ENCODE measurements around the gene CYP1B1. TPM values are rescaled to one million over a fixed set of nuclear protein-coding genes. Genes with fewer than 3 reads are reported as not detected.

The CYP1B1 gene
- total RNA-seq, 4 donors from 2014 or later = 10.7 to 19.6 (median 12.8) TPM

DNA sequence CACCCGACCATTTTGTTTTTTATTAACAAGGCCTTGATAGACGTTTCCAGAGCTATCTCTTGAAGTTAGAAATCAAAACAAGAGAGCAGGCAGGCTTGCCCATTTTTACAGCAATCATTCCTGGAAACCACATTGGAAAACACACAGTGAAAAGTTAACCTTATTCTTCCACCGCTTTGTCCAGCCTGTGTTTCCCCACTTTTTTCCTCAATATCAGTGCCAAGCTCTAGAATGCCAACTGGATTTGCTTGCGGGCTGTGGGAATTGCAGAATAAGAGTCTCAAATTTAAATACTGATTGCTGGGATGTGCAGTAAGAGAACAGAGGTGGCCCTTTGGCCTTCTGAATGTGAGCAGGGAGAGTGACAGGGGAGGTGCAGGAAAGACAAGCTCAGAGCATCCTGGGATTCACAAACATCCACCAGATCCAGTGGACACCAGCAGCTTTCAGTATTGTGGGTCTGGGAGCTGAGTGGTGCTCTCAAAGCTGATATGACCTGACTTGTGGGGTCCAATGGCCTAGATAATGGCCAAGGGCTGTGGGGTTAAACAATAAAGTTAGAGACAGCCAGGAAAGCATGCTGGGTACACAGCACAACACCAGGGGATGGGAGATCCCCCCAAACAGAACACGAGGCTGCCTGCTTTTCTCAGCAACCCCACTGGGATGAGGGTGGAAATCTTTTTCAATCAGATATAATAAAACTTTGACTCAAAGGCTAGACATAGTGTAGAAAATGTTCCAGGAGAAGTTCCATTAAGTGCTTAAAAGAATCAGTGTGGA, 15.5 kb downstream of the CYP1B1 start:
- Histone ChIP-seq H3K4me1 (no peaks in the 10 kb centered on the region), H3K36me3 (no peaks in the 10 kb centered on the region), H3K27me3 (no peaks in the 10 kb centered on the region), H3K9me3 (no peaks in the 10 kb centered on the region), H3K27ac (no peak overlapping the region), H3K4me3 (no peak overlapping the region)
- TF ChIP-seq, protein P1, sequence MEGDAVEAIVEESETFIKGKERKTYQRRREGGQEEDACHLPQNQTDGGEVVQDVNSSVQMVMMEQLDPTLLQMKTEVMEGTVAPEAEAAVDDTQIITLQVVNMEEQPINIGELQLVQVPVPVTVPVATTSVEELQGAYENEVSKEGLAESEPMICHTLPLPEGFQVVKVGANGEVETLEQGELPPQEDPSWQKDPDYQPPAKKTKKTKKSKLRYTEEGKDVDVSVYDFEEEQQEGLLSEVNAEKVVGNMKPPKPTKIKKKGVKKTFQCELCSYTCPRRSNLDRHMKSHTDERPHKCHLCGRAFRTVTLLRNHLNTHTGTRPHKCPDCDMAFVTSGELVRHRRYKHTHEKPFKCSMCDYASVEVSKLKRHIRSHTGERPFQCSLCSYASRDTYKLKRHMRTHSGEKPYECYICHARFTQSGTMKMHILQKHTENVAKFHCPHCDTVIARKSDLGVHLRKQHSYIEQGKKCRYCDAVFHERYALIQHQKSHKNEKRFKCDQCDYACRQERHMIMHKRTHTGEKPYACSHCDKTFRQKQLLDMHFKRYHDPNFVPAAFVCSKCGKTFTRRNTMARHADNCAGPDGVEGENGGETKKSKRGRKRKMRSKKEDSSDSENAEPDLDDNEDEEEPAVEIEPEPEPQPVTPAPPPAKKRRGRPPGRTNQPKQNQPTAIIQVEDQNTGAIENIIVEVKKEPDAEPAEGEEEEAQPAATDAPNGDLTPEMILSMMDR (IDR thresholded peaks at IDR 0.05) = no peak
- no peak for TF ChIP-seq POLR2AphosphoS5 (IDR thresholded peaks at IDR 0.05)
- TF ChIP-seq EP300 (IDR thresholded peaks at IDR 0.05) = no peak
- no peak for TF ChIP-seq POLR2A (IDR thresholded peaks at IDR 0.05)
- 74% methylated on average over 5 of the region's 5 CpGs for WGBS
- no peak for DNase-seq (ENCODE audit: low spot score in 2 of 2)

DNA sequence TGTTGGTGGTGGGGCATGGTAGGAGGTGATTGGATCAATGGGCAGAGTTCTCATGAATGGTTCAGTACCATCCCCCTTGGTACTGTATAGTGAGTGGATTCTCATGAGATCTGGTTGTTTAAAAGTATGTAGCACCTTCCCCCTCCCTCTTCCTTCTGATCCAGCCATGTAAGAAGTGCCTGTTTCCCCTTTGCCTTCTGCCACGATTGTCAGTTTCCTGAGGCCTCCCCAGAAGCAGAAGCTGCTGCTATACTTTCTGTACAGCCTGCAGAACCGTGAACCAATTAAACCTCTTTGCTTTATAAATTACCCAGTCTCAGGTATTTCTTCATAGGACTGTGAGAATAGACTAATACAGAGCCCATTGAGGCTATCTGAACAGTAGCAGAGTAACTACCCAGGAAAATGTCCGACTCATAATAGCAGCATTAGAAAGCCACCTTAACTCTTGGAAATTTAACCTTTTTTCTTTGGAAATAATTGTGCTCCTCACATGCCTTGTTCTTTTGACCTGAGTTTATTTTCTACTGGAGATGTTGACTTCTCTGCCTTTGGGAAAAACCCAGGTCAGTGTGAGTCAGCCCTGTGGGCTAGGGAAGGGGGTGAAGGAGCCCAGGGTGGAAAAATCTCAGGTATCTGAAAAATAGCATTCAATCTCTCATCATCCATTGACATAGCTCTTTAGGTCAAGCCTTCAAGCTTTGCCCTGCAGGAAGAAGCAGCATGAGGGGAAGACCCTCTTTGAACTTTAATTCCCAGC, 18.1 kb downstream of the CYP1B1 start:
- Histone ChIP-seq H3K27ac (no peak overlapping the region), H3K4me3 (no peak overlapping the region), H3K4me1 (no peaks in the 10 kb centered on the region), H3K36me3 (no peaks in the 10 kb centered on the region), H3K9me3 (no peaks in the 10 kb centered on the region), H3K27me3 (no peaks in the 10 kb centered on the region)
- 74% methylated on average over 3 of the region's 3 CpGs for WGBS
- TF ChIP-seq POLR2A (IDR thresholded peaks at IDR 0.05) = no peak
- TF ChIP-seq EP300 (IDR thresholded peaks at IDR 0.05) = no peak
- TF ChIP-seq, protein P1 (IDR thresholded peaks at IDR 0.05) = no peak
- TF ChIP-seq POLR2AphosphoS5 (IDR thresholded peaks at IDR 0.05) = no peak
- DNase-seq (ENCODE audit: low spot score in 2 of 2) = no peak

DNA sequence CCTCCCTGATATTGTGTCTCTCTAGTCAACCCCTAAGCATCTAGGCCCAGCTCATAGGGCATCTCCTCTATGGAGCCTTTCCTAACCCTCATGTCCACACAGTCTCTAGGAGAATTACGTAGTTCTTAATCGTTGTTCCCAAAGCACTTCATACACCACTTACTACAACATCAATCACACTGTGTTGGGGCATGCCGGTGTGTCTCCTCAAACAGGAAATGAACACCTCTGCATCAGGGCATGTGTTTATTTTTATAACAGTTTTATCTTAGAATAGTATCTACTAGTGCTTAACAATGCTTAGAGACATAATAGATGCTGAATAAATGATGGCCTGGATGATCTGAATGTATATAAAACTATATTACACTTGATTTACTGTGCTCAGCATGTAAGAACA, 19.7 kb downstream of the CYP1B1 start:
- Histone ChIP-seq H3K4me1 (no peaks in the 10 kb centered on the region), H3K27ac (no peak overlapping the region), H3K27me3 (no peaks in the 10 kb centered on the region), H3K4me3 (no peak overlapping the region), H3K9me3 (no peaks in the 10 kb centered on the region), H3K36me3 (no peaks in the 10 kb centered on the region)
- whole genome bisulfite sequencing = 61% methylated on average over 3 of the region's 3 CpGs
- no peak for TF ChIP-seq EP300 (IDR thresholded peaks at IDR 0.05)
- TF ChIP-seq, protein P1 (IDR thresholded peaks at IDR 0.05) = no peak
- no peak for TF ChIP-seq POLR2A (IDR thresholded peaks at IDR 0.05)
- TF ChIP-seq POLR2AphosphoS5 (IDR thresholded peaks at IDR 0.05) = no peak
- no peak for DNase-seq (ENCODE audit: low spot score in 2 of 2)

DNA sequence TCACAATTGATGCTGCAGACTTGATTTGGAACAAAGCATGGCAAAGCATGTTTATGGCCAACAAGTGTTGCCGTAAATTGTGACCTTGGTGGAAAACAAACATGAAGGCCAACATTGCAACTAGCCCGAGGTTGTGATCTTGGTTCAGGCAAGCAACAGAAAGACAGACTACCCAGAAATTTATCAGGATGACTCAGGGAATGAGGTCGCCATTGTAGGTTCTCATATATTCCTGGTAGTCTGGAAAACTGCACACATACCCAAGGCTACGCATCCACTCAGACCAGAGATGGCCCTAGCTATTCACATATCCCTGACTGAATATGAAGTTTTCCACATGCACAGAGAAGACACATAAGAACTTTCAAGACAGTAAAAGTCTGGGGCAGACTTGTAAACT, 30.1 kb downstream of the CYP1B1 start:
- no peak overlapping the region for H3K4me3 ChIP-seq
- DNase-seq (ENCODE audit: low spot score in 2 of 2) = no peak
- TF ChIP-seq, protein P1 (IDR thresholded peaks at IDR 0.05) = no peak
- TF ChIP-seq POLR2A (IDR thresholded peaks at IDR 0.05) (no peak), EP300 (IDR thresholded peaks at IDR 0.05) (no peak), POLR2AphosphoS5 (IDR thresholded peaks at IDR 0.05) (no peak)
- H3K9me3 ChIP-seq = no peaks in the 10 kb centered on the region
- H3K36me3 ChIP-seq = no peaks in the 10 kb centered on the region
- H3K4me1 ChIP-seq = no peaks in the 10 kb centered on the region
- WGBS = 88% methylated on average over 4 of the region's 4 CpGs
- H3K27ac ChIP-seq = no peak overlapping the region
- no peaks in the 10 kb centered on the region for H3K27me3 ChIP-seq

Measured in suprapubic skin (tissue), 4 donors.